Calu3 (cell line): ENCODE data around the gene CCDC177. TPM values are rescaled to one million over a fixed set of nuclear protein-coding genes. Genes with fewer than 3 reads are reported as not detected.

Experiments used
- BruUV-seq: library from RNA; stranded (reverse); fragments of 400-500 nt; replicated peaks from 2 replicates; lab custom pipeline; 2021; lab: Mats Ljungman, UMichigan
- CTCF ChIA-PET: fragments of 300-600 bp; sonication (Branson Sonifier 250); formaldehyde crosslinking; loops from one replicate; lab custom pipeline; 2022; ENCODE audit warnings: antibody characterized with exemption; lab: Charles Lee
- DNase-seq: peaks from one replicate; pipeline ENCODE4 v3.0.0; 2022
- H3K27ac Mint-ChIP-seq: one replicate; pipeline ENCODE4 v1.8.0; 2022; ENCODE audit warnings: mixed read lengths; ENCODE audit not compliant: unreplicated experiment
- H3K27me3 Mint-ChIP-seq: one replicate; pipeline ENCODE4 v1.8.0; 2022; ENCODE audit warnings: mixed read lengths; ENCODE audit not compliant: unreplicated experiment
- H3K36me3 Mint-ChIP-seq: one replicate; pipeline ENCODE4 v1.8.0; 2022; ENCODE audit warnings: mild to moderate bottlenecking, moderate library complexity, mixed read lengths; ENCODE audit not compliant: insufficient read depth, unreplicated experiment
- H3K4me1 Mint-ChIP-seq: one replicate; pipeline ENCODE4 v1.8.0; 2022; ENCODE audit warnings: mild to moderate bottlenecking, low read depth, mixed read lengths; ENCODE audit not compliant: unreplicated experiment
- H3K4me3 Mint-ChIP-seq: one replicate; pipeline ENCODE4 v1.8.0; 2022; ENCODE audit warnings: mild to moderate bottlenecking, low read depth, moderate library complexity, mixed read lengths; ENCODE audit not compliant: unreplicated experiment
- H3K9me3 Mint-ChIP-seq: one replicate; pipeline ENCODE4 v1.8.0; 2022; ENCODE audit warnings: low read depth, mixed read lengths; ENCODE audit not compliant: unreplicated experiment
- intact Hi-C: fragments of 100-400 bp; cut with micrococcal nuclease; formaldehyde crosslinking; loops from one replicate; pipeline ENCODE4 v1.10.0; 2022; ENCODE audit not compliant: unreplicated experiment
- total RNA-seq: library from RNA; stranded (reverse); gene quantifications from 2 replicates; pipeline ENCODE4 v1.2.3, GENCODE V29; 2022
- TF ChIP-seq, protein P1 (sequence below): fragments of 200-600 bp; IDR thresholded peaks from one replicate; pipeline ENCODE4 v1.8.0; 2022; ENCODE audit warnings: antibody characterized with exemption; ENCODE audit not compliant: unreplicated experiment

Gene CCDC177
- total RNA-seq, 1 experiment from 2014 or later: not detected

DNA sequence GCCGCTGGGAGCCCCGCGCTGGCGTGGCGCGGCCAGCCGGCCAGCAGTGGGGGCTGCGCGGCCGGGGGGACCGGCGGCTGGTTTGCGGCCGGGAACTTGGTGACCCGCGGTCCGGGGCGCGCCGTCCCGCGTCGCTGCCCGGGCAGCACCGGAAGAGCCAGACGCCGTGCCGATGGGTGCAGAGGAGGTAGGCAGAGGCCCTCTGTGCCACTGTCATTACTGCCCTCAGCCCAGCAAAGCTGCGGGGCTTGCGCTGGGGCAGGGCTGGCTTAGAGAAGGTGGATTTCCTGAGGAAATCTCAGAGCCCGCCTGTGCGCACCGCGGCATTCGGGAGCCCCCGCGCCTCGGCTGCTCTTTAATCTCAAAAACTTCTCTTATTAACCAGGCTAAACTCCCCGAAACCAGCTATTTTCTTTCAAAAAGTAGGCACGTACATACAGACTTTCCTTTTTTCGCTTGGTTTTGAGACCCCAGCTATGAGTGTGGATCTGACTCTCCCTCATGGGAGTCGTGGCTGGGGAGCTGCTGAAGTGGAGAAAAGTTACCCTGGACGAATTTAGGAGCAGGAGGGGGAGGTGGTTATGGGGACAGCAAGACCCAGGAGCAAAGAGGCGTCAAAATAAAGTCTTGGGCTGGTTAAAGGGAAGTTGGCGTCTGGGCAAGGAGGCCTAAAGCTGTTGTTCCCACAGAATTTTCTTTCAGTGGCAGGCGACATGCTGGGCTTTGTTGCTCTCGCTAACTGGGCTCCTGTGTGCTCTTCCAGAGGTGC is 37.5 kb upstream of the CCDC177 start:
- no TSS peak for BruUV-seq
- intact Hi-C loops: loop anchor here (1.0 kb wide), 1 partner anchor 8 kb away; no protein-coding TSS in a partner anchor
- peak; percentile 26 for DNase-seq
- peaks cover 17% of the 10 kb centered on the region for H3K36me3 Mint-ChIP-seq
- peak overlapping the region; percentile 96 for H3K4me3 Mint-ChIP-seq
- no peaks in the 10 kb centered on the region for H3K27me3 Mint-ChIP-seq
- CTCF ChIA-PET: interaction anchor here (0.8 to 0.9 kb wide), 2 partner anchors 46 to 93 kb away, joined by 3 to 4 read pairs; no protein-coding TSS in a partner anchor
- peaks cover 48% of the 10 kb centered on the region for H3K4me1 Mint-ChIP-seq
- H3K27ac Mint-ChIP-seq: peak overlapping the region; percentile 94
- TF ChIP-seq, protein P1, sequence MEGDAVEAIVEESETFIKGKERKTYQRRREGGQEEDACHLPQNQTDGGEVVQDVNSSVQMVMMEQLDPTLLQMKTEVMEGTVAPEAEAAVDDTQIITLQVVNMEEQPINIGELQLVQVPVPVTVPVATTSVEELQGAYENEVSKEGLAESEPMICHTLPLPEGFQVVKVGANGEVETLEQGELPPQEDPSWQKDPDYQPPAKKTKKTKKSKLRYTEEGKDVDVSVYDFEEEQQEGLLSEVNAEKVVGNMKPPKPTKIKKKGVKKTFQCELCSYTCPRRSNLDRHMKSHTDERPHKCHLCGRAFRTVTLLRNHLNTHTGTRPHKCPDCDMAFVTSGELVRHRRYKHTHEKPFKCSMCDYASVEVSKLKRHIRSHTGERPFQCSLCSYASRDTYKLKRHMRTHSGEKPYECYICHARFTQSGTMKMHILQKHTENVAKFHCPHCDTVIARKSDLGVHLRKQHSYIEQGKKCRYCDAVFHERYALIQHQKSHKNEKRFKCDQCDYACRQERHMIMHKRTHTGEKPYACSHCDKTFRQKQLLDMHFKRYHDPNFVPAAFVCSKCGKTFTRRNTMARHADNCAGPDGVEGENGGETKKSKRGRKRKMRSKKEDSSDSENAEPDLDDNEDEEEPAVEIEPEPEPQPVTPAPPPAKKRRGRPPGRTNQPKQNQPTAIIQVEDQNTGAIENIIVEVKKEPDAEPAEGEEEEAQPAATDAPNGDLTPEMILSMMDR: no peak
- H3K9me3 Mint-ChIP-seq: no peaks in the 10 kb centered on the region

DNA sequence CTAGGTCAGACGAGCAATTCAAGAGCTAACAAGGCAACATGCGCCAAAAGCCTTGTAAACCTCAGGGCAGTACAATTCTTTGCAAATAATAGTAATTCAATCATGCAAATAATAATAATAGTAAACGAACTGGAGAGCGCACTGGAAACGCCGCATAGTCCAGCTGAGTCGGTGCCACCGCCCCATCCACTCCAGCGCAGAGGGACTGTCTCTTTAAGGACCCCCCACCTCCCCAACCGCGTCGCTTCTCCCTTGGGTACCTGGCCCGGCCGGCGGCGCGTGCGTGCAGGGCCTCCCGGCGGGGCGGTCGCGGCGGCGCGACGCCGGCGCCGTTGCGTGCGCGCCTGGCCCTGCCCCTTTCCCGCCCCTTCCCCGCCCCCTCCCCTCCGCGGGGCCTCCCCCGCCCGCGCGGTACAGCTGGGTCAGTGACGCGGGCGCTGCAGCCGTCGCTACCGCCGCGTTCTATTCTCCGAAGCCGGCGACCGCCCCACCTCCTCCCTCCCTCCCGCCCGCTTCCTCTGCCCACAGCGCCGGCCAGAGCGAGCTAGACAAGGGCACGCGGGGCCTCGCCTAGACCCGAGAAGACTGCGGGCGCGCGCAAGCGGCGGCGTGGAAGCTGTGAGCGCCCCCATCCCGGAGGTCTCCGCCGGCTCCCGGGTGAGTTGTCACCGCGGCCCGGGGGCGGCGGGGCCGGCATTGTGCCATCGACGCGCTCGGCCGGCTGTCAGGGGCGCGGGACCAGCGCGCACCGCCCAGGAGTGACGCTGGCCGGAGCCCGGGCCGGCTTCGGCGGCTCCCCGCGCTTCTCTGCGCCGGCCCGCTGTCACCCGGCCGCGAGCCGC is 36.7 kb upstream of the CCDC177 start, which contains the start of gene SUSD6:
Gene SUSD6, plus strand, starts transcription at position 425 of the 842 bp plus-strand sequence. CDS start 46,997 bp downstream, outside the sequence.
- H3K36me3 Mint-ChIP-seq: peaks cover 17% of the 10 kb centered on the region
- H3K27me3 Mint-ChIP-seq: no peaks in the 10 kb centered on the region
- H3K4me3 Mint-ChIP-seq: peak within 1 kb of the TSS; percentile 96
- H3K4me1 Mint-ChIP-seq: peaks cover 48% of the 10 kb centered on the region
- TF ChIP-seq, protein P1: no peak
- DNase-seq: peak; percentile 85
- BruUV-seq: no TSS peak
- H3K9me3 Mint-ChIP-seq: no peaks in the 10 kb centered on the region
- intact Hi-C loops: loop anchor here (1.0 kb wide), 1 partner anchor 9 kb away; no protein-coding TSS in a partner anchor
- H3K27ac Mint-ChIP-seq: peak within 1 kb of the TSS; percentile 94
- CTCF ChIA-PET: interaction anchor here (0.6 kb wide), 3 partner anchors 63 to 285 kb away, joined by 3 to 4 read pairs (median 4); no protein-coding TSS in a partner anchor

DNA sequence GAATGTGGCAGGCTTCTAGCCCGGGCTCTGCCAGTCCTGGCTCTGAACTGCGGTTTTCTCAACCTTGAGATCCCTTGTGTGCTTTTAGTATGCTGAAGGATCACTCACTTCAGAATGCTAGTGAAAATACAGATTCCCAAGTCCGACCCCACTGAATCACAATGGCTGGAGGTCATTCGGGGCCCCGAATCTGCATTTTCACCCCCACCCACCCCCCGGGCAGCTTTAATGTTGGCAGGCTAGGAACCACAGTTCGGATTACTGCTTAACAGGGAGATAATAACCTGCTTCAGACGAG is 36.2 kb upstream of the CCDC177 start:
- H3K4me3 Mint-ChIP-seq: peak overlapping the region; percentile 96
- peaks cover 13% of the 10 kb centered on the region for H3K36me3 Mint-ChIP-seq
- no TSS peak for BruUV-seq
- no peaks in the 10 kb centered on the region for H3K27me3 Mint-ChIP-seq
- H3K4me1 Mint-ChIP-seq: peaks cover 48% of the 10 kb centered on the region
- H3K9me3 Mint-ChIP-seq: no peaks in the 10 kb centered on the region
- TF ChIP-seq, protein P1: no peak
- intact Hi-C loops: no loop called here
- CTCF ChIA-PET: interaction anchor here (0.6 kb wide), 3 partner anchors 64 to 284 kb away, joined by 3 to 4 read pairs (median 4); no protein-coding TSS in a partner anchor
- no peak overlapping the region for H3K27ac Mint-ChIP-seq
- no peak for DNase-seq
